HG03558 (cell line): Measurements from ENCODE around the gene RAPGEF5.

Source experiments
- ATAC-seq: cut with Tn5 transposase; IDR thresholded peaks from one replicate; pipeline ENCODE4 v1.9.1; 2021; ENCODE audit warnings: moderate number of reproducible peaks; ENCODE audit not compliant: unreplicated experiment; ENCODE audit errors: extremely low read depth

Gene RAPGEF5

DNA sequence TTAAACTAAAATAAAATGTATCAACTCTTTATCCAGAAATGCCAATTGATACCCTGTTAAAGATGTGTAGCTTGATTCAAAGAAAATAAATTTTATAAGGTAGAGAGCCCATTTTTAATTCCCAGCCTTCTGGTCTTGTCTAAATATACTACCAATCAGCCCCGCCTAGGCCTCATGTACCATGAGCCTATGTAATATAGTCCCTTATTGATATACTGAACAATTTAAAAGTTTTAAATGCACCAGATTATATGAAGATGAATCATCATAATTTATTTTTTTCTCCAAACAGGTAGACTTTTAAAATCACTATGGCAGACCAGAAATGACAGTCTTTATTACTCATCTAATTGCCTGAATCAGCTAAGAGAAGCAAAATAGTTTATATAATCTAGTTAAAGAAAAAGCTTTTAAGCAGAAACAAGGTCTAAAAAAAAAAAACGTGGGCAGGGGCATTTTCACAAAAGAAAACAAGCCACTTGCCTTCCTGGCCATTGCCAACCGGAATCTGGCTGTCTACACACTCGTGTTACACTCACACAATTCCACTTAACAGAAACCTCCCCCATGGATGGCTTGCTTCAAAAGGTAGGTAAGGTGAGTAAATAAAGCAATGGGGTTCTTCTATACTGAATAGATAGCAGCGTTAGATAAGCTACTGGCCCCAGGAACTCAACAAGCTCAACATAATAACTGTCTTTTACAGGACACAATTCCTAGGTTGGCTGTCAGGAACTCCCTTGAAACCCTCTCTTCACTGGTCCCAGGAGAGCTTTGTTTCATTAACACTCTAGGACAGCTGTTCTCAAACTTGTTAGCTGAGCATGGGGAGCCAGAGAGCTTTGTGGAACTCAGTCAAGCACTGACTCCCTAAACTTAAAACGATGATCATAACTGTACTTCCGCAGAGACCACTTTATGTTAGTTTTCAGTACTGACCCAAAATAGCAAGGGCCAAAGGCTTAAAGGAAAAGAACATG, 37.2 kb downstream of the RAPGEF5 start:
- ATAC-seq = no peak

DNA sequence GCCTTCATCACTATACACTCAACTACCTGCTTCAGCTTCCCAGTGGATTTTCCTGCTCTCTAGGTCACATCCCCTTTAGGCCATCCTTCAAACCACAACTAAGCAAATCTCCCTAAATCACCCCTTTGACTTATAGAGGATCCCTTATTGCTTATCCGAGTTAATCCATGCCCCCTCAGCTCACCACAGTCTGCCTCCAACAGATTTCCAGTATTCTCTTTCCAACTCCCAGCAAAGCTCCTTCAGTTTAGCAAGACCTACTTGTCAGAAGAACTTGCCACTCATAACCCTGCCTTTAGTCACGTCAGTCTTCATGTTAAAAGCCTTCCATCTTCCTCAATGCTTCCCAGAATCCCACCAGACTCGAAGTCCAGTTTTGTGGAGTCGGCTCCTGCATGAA, 38.6 kb downstream of the RAPGEF5 start:
- ATAC-seq = no peak

DNA sequence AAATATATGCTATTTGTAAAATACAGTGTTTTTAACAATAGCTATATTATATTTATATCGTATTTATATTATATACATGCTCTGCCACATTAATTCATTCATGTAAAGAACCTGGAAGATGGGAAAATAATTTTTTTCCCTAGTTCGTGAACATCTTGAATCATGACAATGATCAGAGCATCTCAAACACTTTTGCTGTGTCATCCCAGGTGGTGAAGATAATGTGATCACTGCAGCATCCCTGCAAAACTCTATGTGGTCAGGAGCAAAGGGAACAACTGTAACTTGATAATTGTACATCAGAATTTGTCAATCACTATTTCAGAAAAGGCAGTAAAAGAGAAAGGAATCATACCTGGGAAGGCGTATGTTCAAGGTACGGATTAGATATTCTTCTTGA, 39.3 kb downstream of the RAPGEF5 start:
- no peak for ATAC-seq

DNA sequence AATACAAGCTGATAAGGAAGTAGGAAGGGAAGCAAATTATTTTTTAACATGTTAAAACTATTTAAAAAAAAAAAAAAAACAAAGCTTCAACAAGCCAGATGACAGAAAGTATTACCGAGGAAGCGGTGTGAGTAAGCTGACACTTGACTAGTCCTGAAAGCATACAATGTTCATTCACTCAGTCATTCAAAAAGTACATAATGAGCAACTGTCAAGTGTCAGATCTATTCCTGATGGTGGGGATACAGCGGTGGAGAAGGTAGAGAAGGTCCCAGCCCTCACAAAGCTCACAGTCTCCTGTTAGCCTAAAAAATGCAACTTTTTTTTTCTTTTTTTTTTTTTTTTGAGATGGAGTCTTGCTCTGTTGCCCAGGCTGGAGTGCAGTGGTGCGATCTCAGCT, 40.0 kb downstream of the RAPGEF5 start:
- ATAC-seq = no peak

DNA sequence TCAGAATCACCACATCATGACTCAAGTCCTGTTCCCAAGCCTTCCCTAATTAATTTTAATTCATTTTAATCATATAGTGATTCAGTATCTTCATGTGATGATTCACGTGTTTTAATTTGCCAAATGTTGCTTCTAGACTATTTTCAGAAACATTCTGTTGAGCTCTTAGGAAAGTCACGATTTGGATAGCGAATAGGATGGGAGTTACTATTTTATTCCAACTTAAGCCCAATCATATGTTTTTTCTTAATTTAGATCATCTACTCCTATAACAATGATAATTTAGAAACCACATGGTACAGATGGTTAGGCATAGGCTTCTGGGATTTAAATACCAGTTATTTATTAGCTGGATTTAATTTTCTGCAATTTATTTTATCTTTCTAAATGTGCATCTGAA, 49.1 kb downstream of the RAPGEF5 start:
- no peak for ATAC-seq

DNA sequence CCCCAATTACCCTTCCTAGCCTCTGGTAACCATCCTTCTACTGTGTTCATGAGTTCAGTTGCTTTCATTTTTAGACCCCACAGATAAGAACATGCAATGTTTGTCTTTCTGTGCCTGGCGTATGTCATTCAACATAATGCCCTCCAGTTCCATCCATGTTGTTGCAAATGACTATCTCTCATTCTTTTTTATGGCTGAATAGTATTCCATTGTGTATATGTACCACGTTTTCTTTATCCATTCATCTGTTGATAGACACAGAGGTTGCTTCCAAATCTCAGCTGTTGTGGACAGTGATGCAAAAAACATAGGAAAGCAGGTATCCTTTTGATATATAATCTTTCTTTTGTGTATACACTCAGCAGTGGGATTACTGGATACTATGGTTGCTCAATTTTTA, 51.2 kb downstream of the RAPGEF5 start:
- ATAC-seq = no peak

DNA sequence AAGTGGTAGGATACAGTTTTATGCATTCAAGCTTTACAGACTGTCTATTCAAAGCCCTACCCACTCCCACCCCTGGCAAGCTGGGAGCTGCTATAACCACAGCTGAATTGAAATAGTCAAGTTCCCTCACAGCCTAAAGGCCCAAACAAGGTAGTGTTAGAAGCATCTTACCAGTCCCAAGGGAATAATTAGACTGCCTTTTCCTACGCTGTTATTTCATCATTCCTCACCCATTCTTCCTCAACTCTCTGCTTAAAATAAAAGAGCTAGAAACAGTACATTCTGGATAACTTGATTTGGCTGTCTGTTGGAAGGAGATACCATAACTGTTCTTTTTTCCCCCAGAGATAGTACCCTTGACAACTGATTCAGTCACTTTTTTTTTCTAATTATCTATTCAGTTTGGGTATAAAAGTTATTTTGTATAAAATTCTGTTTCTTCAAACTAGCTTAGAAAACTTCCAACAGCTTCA, 54.0 kb downstream of the RAPGEF5 start:
- no peak for ATAC-seq

DNA sequence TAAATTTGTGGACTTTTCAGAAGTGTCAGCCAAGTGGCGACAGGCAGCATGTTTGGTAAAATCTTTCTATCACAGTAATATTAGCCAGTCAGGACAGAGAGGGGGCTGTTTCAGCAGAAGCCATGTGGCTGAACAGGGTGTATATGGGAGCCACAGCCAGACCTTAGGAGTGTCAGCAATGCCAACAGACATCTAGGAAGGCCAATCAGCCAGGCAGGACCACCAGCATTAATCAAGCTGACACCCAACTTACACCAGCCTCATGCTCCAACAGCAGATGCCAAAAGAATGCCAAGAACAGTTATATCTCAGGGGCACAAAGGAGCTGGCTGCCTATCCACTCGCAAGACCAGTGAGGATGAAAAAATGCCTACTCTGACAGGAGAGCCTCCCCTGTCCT, 54.8 kb downstream of the RAPGEF5 start:
- ATAC-seq = no peak

DNA sequence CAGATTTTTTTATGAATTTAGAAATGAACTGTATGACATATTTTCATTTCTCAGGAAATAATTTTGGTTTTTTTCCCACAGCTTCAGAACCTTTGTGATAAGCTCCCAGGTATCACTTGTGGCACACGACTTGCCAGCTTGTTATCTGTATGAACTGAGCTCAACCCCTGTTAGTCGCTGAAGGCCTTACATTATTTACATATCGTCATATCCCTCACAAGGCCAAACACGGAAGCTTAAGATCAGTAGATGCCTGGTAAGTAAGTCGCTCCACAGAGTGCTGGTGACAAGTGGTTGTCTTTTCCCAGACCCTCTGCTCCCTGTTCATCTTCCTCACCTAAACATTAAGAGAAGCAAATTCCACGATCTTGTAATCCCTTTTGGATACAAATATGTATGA, 55.2 kb downstream of the RAPGEF5 start:
- ATAC-seq = no peak

DNA sequence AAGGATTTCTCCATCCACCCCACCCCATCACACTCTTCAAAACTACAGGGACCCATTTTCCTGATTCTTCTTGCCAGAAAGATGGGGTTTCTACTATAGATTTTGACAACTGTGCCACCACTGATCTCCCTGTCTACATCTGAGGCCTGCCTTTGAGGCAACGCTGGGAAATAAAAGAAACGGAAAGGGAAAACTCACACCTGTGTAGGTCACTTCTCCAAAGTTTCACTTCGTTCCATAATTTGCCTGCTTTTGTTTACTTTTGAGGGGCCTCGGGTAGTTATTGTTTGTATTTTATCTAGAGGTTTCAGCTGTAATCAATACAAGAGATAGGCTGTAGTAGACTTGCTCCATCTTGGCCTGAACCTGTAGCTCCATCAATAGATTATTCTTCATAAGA, 56.1 kb downstream of the RAPGEF5 start:
- ATAC-seq = no peak

DNA sequence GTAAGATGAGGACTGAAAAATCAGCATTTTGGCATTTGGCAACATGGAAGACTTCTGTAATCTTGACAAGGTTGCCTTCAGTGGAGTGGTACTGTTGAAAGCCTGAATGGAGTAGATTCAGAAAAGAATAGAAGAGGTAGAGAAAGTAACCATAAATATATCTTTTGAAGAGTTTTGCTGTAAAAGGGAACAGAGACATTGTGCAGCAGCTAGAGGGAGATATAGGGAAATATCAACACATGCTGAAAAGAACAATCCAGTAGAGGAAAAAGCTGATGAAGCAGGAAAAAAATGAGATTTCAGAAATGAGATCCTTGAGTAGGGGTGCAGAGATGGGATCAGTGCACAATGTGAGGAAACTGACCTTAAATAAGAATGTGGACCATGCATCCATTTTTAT, 60.0 kb downstream of the RAPGEF5 start:
- ATAC-seq = no peak

DNA sequence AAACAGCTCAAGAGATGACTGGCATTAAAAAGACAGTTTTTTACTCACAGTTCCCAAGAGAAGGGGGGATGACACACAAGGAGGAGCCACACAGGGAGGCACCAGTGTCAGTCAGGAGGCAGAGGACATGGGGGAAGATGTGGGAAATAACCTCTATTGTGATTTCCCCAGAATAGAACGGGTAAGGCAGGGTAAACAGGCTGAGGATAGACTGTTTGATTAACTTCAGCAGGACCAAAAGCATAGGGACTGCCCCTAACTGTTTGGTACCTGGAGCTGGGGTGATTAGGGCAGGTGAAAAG, 60.7 kb downstream of the RAPGEF5 start:
- ATAC-seq = no peak

DNA sequence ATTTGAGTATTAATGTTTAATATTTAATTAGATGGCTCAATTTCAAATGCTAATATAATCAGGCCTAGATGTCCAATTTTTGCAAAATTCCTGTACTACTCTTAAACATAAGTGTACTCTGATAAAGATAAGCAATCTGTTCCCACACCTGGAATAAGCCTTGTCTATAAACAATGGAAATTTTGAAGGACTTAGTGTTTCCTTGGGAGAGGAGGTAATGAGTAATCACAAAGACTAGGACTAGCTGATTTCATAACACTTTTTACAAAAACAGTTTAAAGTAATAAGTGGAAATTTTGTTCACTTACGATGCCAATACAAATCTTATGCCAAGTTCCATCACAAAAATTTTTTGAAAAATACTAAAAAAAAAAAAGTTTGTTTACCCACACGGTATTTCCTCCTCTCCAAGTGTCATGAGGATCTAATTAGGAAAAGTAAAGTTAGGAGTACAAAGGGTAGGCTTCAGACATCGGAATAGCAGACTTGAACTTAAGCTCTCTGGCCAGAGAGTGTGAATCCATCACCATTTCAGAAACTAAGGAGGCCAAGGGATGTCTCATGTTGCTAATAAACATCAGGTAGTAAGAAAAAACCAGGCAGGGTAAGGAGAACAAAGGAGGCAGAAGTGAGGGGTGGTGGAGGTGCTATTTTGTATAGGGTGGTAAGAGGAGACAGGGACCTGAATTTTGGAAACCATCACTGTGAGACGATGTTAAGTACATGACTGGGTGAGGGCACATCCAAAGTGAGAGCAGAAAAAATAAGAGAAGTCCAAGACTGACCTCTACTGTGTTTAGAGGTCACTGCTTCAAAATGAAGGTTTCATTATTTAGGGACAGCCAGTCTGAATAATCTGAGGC, 61.3 kb downstream of the RAPGEF5 start:
- no peak for ATAC-seq

DNA sequence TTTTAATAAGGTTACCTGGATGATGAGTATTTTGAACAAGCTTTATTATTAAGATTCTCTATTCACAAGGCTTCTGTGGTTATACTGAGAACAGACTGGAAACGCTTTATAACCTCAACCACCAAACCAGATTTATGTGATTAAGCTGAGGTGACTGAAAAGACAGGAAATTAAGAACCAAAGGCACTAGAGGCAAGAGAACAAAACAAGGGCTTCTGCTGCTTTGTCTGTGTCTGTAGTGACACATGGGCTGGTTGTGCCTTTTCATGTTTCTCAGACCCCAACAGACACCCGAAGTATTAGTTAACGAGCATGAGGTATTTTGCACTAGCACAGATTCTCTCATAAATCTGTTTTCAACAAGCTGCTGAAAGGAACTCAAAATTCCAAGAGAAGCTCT, 64.4 kb downstream of the RAPGEF5 start:
- ATAC-seq = no peak

DNA sequence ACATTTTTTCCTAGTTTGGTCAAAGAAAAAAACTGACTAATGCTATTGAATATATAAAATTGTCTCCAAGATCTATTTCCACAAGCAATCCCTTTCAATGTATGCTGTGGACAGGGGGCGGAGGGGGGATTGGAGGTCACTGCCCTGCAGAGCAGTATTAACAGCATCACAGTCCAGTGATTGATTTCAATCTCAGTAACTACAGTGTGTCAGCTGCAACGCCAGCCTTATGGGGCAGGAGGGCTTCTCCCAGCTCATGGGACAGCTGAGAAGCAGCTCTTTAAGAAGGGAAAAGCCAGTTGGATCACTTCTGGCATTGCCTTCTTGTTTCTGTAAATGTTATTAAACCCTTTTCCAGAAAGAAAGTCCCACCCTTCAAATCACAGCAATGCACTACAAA, 65.0 kb downstream of the RAPGEF5 start:
- no peak for ATAC-seq

DNA sequence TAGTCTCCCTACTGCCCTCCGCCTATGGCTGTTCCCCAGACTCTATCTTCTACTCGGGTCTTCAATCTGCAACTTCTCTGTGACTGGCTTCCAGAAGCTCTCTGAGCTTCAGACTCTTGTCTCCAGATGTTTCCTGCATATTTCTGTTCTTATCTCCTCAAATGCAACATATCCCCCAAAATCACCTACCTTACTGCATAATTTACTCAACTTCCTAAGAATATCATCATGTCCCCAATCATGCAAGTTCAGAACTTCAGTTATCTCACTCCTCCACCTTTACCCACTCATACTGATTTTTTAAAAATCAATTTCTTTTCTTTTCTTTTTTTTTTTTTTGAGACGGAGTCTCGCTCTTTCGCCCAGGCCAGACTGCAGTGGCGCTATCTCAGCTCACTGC, 68.8 kb downstream of the RAPGEF5 start:
- no peak for ATAC-seq

DNA sequence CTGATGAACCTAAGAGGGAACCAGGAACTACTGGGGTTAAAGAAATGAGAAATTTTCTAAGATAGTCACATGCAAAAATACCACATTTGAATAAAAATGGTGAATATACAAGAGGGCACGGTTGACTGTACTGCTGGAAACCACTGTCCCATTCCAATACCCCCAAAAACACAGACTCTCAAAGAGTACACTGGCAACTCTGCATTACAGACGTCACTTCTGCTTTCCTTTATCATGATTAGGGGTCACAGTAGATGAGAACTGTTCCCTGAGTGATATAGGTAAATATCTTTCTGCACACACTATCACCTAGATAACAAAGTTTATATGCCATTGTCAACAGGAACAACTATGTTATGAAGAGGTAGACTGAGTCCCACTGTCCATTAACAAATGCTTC, 69.5 kb downstream of the RAPGEF5 start:
- no peak for ATAC-seq

DNA sequence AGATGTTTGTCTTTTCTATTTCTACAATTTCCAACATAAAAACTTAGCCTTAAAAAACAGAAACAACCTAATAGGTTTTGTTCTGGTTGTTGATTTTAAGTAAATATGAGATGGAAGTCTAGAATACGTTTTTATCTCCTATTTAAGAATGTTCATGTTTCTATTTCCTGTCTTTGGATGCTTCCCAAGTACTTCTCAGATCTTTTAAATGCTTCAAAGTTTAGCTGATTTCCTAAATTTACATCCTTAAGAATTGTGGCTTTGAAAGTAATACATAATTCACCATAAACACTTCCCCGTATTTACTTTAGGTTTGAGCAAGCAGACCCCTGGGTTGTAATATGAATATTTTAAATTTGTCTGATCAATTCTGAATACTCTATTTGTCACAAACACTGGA, 70.5 kb downstream of the RAPGEF5 start:
- ATAC-seq = no peak

DNA sequence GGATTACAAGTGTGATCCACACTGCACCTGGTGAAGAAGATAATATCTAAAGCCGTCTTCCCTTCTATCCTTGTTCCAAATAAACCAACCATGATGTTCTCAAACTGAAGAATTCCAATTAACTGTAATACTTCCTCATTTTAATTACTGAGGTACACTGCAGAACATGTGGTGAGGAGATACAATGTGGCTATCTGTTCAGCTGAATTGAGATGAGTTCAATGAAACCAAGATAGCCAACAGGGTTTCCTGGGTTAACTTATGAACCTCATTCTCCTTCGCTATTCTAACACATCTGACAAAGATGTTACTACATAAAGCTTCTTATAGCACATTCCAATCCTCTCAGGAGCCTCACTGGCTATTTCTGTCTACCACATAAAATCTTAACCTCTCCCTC, 75.5 kb downstream of the RAPGEF5 start:
- no peak for ATAC-seq

DNA sequence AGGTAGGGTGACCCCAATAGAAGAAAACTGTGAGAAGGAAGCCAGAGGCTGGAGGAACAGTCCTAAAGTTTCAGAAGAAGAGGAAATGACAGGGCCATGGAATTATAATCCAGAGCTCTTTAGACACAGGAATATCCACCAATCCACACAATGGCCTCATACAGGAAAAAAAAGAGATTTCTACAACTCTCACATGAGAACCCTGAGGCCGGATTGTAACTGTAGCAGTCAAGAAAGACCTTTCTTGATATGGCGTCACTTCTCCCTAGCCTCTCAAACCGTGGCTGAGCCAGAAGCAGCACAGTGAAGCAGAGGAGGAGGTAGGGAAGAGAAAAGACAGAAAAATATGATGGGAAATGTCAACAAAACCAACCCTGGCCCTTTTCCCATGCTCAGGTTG, 76.9 kb downstream of the RAPGEF5 start:
- no peak for ATAC-seq

DNA sequence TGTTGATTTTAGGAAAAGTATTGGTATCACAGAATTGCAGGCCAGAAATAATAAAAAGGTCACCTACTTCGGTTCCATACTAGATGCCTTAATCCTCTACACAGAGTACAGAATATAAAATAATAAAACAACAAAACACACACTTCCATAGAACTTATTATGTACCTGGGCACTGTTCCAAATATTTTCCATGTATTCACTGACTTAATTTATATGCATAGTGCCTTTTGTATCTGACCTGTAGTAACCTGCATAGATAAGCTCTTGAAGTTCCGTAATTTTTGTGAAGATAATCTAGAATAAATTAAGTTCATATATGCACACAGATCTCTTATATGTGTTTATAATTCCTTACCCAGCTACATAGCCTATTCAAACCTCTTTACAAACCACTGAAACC, 78.3 kb downstream of the RAPGEF5 start:
- no peak for ATAC-seq
